Daoy (cell line): Measurements from ENCODE around the gene OTOS. TPM values are rescaled to one million over a fixed set of nuclear protein-coding genes. Genes with fewer than 3 reads are reported as not detected.

Source experiments
- DNase-seq: peaks from one replicate; pipeline ENCODE4 v3.0.0-alpha.2; 2015; ENCODE audit warnings: low read depth
- total RNA-seq: library from RNA; depleted of rRNA; stranded (reverse); fragments of >200 nt; shearing (Covaris generic); gene quantifications from 2 replicates; pipeline ENCODE4 v1.2.3, GENCODE V29; 2014; rRNA removed

OTOS gene
- 0.34 TPM in 1 of 2 replicates, not detected in the other for total RNA-seq

DNA sequence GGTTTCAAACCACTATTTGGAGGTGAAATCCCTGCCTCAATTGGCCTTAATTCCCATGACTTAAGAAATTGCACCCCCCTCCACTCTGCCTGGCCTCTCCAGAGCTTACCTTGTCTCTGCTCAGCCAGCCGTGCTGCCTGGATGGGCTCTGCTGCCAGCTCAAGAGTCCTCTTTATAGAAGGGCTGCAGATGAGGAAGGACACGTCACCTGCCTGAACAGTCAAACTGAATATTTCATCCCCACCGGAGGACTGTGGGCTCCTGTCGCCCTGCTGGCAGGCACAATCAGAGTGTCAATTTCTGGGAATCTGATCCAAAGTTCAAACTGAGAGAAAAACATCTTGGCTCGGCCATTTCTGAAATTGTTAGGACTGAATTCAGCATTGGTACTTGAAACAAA, at the start of gene OTOS:
OTOS (minus strand) TSS at position 148 of the 400 bp plus-strand sequence. CDS start 332 bp downstream, outside the sequence.
- DNase-seq = no peak

DNA sequence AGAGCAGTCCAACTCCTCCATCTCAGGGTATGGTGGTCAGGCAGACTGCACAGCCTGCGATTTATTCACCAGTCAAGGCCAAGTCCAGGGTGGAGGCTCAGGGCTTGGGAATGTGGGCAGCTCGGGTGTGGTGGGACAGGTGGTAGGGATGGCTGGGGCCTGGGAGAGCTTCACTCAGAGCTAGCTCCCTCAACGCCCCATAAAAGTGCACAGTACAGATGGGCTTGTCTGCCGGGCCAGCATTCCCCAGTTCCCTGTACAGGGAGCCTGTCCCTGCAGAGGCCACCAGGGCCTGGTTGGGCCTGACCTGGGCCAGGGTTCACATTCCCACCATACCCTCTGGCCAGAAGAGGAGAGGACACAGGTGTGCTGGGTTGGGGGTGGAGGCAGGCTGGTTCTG, 49.2 kb upstream of the OTOS start:
- DNase-seq = no peak

GRCh38 chr2:240187989-240188590, 47.6 kb upstream of the OTOS start:
- no peak for DNase-seq

DNA sequence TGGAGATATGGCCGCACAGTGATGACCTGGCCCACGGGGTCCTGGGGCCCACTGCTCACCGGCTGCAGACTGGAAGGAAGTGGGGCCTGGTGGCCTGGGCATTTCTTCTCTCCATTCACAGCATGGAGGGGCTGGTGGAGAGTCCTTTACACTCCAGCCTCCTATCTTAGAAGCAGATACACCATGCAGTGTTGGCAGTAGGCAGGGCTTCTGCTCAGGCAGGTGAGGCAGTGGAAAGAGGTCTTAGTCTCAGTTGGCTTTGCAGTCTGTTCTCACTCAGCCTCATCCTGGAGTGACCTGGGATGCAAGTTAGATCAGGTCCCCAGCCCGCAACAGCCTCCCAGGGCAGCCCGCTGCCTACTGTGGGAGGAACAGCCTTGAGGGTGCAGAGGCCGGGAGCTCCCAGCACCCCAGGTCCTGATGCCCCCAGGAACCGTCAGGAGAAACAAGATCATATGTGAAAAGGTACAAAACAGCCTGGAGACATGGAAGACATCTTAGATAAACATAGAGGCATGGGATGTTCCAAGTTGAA, 45.8 kb upstream of the OTOS start:
- DNase-seq = no peak

GRCh38 chr2:240184656-240185055, 44.2 kb upstream of the OTOS start:
- DNase-seq = no peak

DNA sequence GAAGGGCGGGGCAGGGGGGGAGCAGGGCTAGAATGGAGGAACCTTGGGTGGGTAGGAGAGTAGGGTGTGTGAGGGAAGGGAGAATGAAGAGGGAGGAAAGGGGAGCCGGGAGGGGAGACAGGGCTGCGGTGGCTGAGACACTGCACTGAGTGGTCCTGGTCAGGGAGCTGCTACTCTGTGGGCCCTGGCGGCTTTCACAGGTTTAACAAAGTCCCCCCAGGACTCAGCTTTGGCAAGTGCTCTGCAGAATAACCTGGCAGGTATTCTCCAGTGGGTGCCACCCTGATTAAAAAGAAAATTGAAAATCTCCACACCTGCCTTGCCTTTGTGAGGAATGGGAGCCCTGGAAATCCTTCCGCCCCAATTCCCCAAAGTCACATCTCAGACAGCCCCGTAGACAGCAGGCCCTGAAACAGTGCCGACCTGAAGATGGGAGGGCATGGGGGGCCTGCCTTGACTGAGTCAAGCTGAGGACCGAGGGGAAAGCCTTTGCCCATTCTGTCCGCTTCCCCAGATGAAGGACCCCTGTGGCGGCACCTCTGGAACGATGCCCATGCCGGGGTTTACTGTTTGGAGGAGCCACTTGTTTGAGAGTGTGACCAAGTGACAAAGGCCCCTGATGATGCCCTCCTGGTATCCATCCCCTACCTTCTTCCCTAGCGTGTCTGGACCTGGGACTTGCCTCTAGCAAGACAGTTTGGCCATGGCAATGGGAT, 43.6 kb upstream of the OTOS start:
- no peak for DNase-seq

DNA sequence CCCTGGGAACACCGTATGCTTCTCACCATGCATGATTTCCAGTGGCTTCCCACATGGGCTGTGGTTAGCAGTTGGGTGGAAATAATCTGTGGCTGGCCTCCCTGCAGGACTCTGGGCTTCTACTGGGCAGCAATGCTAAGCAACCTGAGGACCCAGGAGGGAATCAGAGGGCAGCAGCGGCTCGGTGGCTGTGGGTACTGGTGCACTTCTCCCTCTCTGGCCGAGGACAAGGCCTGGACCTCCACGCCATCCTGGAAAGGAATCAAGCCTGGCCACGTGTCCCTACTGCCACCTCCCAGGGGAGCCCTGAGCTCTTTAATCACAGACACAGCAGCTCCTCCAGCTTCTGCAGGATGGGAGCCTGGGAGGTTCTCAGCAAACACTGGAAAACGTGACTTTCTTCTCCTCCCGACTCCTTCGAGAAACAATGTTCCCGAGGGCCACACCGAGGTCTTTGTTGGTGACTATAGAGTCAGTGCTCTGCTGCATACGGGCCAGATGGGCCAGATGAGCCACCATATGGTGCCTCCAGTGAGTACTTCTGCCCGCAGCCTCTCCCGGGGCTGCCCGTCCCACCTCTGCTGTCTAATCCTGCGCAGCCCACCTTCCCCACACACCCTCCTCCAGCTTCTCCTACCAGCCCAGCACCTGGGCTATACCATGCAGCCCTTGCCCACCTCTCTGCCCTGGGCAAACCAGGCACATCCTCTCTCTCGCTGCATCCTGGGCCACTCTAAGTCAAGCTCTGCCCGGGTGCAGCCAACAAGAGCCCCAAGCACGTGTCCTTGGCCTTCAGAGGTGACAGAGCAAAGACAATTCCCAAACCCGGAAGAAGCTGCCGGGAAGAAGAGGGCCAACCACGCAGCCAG, 42.8 kb upstream of the OTOS start:
- DNase-seq = no peak

DNA sequence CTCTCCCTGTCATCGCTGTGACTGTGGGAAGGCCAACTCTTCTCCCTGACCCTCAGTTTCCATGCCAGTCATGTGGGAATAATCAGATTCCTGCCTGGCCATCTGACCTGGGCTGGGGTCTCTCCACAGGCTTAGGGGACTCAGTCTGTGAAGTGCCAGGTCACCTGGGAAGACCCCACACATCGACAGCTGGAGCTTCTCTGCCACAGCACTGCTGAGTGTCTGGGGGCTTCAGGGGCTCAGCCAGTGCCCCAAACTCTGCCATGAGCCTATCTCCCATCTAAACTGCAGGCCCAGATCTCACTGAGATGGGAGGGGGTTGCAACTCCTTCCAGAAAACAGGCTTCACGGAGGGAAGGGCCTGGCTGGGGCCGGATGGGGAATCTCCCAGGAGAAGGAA, 42.0 kb upstream of the OTOS start:
- no peak for DNase-seq

- no peak for DNase-seq
Measured at GRCh38 chr2:240182001-240182400, 41.5 kb upstream of the OTOS start.

DNA sequence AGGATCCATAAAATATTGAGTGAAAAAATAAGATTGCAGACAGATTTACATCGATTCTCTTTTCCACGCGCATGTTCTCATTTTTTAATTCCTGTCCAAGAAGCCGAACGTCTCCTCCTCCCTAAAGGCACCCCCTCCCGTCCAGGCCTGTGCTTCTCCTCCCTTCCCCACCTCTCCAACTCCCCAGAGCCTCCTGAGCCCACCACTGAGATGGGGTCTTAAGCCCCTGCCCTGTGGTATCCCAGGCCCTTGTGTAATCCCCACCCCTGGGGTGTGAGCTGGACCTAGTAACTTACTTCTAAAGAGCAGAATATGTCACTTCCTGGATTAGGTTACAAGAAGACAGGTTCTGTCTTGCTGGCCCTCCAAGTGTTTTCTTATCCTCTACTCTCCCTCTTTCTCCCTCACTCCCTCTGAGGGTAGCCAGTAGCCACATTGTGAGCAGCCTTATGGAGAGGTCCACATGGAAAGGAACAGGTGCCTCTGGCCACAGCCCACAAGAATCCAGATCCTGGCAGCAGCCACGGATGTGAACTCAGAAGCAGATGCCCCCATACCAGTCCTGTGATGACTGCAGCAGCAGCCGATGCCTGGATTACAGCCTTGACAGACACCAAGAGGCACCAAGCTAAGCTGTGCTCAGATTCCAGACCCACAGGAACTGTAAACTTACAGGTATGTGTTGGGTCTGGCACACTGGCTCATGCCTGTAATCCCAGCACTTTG, 39.6 kb upstream of the OTOS start:
- no peak for DNase-seq

GRCh38 chr2:240179186-240179815, 38.8 kb upstream of the OTOS start:
- no peak for DNase-seq

DNA sequence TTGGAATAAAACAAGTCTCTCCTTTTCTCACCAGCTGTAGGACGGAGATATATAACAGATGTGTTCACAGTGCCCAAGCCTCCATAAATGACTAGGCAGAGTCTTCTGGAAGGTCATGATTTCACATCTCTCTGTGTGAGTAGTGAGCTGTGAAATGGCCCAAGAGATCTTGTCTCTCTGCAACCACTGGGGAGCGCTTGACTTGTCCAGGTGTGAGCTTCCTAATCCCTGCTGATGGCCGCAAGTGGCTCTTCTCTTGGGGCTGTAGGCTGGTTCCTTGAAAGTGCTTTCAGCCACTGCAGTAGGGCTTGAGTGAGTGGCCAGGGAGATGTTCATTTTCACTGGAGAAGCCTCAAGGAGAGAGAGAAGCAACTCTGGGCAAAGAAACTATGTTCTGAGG, 38.1 kb upstream of the OTOS start:
- DNase-seq = no peak

DNA sequence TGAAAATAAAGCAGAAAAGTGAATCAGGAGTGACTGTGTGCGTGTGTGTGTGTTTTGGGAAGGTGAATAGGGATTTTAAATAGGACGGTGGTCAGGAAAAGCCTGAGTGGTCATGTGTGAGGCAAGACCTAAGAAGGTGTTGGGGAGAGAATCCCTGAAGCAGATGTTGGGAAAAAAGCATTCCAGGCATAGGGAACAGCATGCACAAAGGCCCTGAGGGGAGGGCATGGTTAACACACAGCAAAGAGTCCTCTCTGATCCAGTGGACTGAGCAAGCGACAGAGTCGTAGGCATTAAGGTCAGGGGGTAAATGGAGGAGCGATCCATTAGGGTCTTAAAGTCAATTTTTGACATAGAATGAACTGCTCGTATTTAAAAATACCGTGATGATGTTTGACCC, 34.0 kb upstream of the OTOS start:
- no peak for DNase-seq

DNA sequence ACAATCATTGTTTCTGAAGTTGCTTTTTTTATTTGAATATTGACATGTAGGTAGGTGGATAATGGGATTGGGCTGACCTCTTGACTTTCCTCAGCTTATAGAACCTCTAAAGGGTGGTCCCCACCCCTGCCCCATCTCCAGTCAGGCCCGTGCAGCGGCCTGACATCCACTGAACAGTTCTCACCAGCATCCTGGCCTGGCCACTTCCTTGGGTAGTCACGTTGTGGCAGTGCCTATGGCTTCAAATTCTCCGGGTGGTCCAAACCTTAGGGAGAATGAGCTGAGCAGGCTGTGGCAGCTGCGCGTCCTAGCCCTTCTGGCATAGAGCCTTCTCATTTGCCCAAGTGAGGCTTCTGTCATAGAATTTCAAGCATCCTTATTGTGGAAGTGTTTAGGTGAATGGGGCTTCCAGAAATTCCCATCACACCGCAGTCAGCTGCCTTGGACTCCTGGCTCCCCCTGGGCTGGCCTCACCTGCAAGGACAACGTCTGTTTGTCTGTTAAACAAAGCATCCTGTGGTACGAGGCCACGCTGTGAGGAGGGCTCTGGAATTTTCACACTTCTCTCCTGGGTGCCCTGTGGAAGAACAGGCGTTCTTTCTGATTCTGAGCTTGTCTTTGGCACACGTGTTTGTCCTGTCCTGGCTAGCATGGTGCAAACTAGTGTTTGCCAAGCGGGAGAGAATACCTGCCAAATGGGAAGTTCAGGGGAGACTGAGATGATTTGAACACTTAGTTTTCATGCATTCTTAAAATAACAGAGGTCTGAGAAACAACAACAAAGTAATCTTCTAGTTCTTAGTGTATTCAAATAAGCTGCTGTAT, 31.8 kb upstream of the OTOS start:
- DNase-seq = no peak

DNA sequence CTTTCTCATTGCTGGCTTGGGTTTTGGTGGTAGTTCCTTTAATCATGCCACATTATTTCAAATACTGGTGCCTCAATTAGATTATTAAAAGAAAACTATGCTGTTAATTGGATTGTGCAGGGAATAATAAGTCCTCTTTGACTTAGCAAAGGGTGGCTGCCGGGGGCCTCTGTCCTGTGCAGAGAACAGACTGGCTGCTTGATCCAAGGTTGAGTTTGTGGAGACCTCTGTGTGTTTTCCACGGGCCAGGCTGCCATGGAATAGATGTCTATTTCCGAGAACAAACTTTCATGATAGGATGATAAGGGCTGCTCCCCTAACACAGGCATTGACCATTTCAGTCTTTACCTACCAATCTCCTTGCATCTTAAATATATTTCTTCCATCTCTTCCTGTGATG, 30.4 kb upstream of the OTOS start:
- no peak for DNase-seq

DNA sequence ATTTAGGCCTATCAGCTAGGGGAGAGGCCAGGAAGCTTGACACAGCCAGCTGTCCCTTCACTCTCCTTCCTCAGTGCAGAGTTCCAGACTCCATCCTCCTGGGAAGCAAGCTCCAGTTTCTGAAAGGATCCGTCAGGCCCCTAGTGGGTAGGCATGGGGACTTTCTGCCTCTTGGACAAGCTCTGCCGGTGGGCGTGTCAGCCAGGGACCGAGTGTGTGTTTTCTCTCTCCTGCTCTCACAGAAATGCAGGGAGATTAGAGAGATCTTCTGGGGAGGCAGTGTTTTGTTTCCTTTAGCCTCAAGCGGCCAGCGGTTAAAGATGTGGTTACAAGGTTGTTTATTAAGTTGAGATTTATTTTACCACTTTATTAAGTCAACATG, 29.9 kb upstream of the OTOS start:
- peak; percentile 18 for DNase-seq

DNA sequence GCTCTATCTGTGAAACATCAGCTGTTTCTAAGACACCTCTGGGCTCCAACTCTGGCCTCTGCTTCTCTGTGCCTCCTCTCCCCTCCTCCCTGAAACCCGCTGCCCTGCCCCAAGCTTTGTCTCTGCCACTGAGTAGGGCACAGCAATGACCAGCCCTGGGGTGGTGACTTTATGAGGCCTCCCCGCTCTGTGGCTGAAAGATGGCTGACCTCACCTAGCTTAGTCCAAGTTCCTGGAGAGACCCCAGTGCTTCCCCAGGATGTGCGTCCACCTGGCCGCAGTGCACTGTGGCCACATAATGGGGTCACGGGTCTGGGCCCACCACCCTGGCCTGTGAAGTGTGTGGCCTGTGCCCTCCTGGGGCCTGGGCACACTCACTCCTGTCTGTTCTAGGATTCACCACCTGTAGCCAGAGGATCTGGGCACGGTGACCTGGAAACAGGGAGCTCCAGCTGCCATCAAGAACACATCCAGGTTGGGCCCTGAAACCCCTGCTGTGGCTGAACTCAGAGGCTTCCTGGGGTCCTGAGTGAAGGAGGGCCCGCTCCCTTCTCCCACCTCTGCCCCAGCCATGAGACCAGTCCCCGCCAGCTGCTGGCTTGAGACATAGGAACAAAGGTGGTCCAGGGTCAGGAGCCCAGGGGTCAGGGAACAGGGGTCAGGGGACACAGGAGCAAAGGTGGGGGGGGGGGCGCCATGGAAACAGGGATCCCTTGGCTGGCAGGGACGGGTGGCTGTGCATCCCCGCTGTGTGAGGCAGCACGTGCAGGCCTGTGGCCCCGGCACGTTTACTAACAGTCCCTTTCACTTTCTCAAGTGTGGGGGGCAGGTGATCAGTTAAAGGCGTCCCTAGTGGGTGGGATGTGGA, 29.3 kb upstream of the OTOS start:
- DNase-seq = no peak

GRCh38 chr2:240168546-240169361, 28.3 kb upstream of the OTOS start:
- DNase-seq = no peak

DNA sequence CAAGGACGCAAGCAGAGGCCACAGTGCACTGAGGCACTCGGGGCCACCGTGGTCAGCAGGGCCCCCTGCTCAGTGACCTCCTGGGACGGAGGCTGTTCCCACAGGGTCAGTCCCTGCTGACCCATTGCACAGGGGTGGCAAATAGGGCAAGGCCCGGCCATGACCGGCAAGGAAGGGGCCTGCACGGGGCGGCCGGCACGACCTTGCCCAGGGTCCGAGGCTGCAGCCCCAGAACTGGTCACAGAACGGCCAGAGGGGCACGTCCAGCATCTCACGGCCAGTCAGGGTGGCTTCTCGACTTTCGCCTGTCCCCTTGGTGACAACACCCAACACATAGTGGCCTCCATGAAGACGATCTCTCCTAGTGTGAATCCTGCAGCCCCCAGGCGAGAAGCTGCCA, 27.6 kb upstream of the OTOS start:
- no peak for DNase-seq
